ENCODE data around the gene RRP12.
A peak's percentile ranks its signal among the peaks of the same experiment; 100 is the strongest.
"Not testable (repeated sequence)": the region's sequence is repeated elsewhere in the genome, so short reads cannot be mapped to it uniquely, and the experiment has no call there.

Gene RRP12

GRCh38 chr10:97367126-97367649, 34.0 kb downstream of the RRP12 start:
- no peak for DNase-seq (ENCODE audit: low spot score)

GRCh38 chr10:97366572-97366971, 34.6 kb downstream of the RRP12 start:
- no peak for DNase-seq (ENCODE audit: low spot score)

- no peak for DNase-seq (ENCODE audit: low spot score)
Observed at GRCh38 chr10:97365761-97366351, 35.3 kb downstream of the RRP12 start.

- DNase-seq (ENCODE audit: low spot score), result no peak
Observed at GRCh38 chr10:97363071-97363470, 38.1 kb downstream of the RRP12 start.

- no peak for DNase-seq (ENCODE audit: low spot score)
Observed at GRCh38 chr10:97362310-97363033, 38.7 kb downstream of the RRP12 start.

- DNase-seq (ENCODE audit: low spot score), result no peak
Observed at GRCh38 chr10:97361537-97361901, 39.6 kb downstream of the RRP12 start.

- DNase-seq (ENCODE audit: low spot score), result no peak
Observed at GRCh38 chr10:97360705-97361536, 40.2 kb downstream of the RRP12 start.

- DNase-seq (ENCODE audit: low spot score), result no peak
Observed at GRCh38 chr10:97358781-97359180, 42.4 kb downstream of the RRP12 start.

GRCh38 chr10:97358349-97358748, 42.8 kb downstream of the RRP12 start:
- no peak for DNase-seq (ENCODE audit: low spot score)

- no peak for DNase-seq (ENCODE audit: low spot score)
Observed at GRCh38 chr10:97356918-97357317, 44.2 kb downstream of the RRP12 start.

- DNase-seq (ENCODE audit: low spot score), result no peak
Observed at GRCh38 chr10:97356318-97356914, 44.7 kb downstream of the RRP12 start.

- DNase-seq (ENCODE audit: low spot score), result peak; percentile 32
Observed at GRCh38 chr10:97355571-97355975, 45.6 kb downstream of the RRP12 start.

- DNase-seq (ENCODE audit: low spot score), result no peak
Observed at GRCh38 chr10:97353945-97354344, 47.2 kb downstream of the RRP12 start.

- DNase-seq (ENCODE audit: low spot score), result no peak
Observed at GRCh38 chr10:97349752-97350513, 51.2 kb downstream of the RRP12 start.

GRCh38 chr10:97347317-97347716, 53.8 kb downstream of the RRP12 start:
- no peak for DNase-seq (ENCODE audit: low spot score)

- not testable (repeated sequence) for DNase-seq (ENCODE audit: low spot score)
Observed at GRCh38 chr10:97343664-97344063, 57.5 kb downstream of the RRP12 start.

GRCh38 chr10:97341416-97341815, 59.7 kb downstream of the RRP12 start:
- DNase-seq (ENCODE audit: low spot score), result no peak

GRCh38 chr10:97338041-97338440, 63.1 kb downstream of the RRP12 start:
- DNase-seq (ENCODE audit: low spot score), result no peak

GRCh38 chr10:97336942-97337831, 64.0 kb downstream of the RRP12 start:
- no peak for DNase-seq (ENCODE audit: low spot score)

GRCh38 chr10:97336446-97336845, 64.7 kb downstream of the RRP12 start:
- DNase-seq (ENCODE audit: low spot score), result no peak

- no peak for DNase-seq (ENCODE audit: low spot score)
Observed at GRCh38 chr10:97336006-97336405, 65.1 kb downstream of the RRP12 start.

Measured in HuH-7.5 (cell line).